T-helper 1 cell treated with Interleukin-12 subunit alpha and Interleukin-12 subunit beta and Interleukin-4 antibody, amounts not matched to agents 30 μg/mL and 1 μg/mL, for 36 hours (primary cell): Measurements from ENCODE around the gene JADE2.
"Not testable (repeated sequence)": the region's sequence is repeated elsewhere in the genome, so short reads cannot be mapped to it uniquely, and the experiment has no call there.

Experiments
- H3K27ac Mint-ChIP-seq: one replicate; pipeline ENCODE4 v1.8.0; 2021; ENCODE audit warnings: mild to moderate bottlenecking, mixed read lengths
- H3K27me3 Mint-ChIP-seq: one replicate; pipeline ENCODE4 v1.8.0; 2021; ENCODE audit warnings: low read depth, mixed read lengths
- H3K36me3 Mint-ChIP-seq: one replicate; pipeline ENCODE4 v1.8.0; 2021; ENCODE audit warnings: low read depth, mixed read lengths
- H3K4me1 Mint-ChIP-seq: one replicate; pipeline ENCODE4 v1.8.0; 2021; ENCODE audit warnings: low read depth, mixed read lengths
- H3K4me3 Mint-ChIP-seq: one replicate; pipeline ENCODE4 v1.8.0; 2021; ENCODE audit warnings: mild to moderate bottlenecking, moderate library complexity, mixed read lengths
- H3K9me3 Mint-ChIP-seq: one replicate; pipeline ENCODE4 v1.8.0; 2021; ENCODE audit warnings: mixed read lengths

The JADE2 gene

DNA sequence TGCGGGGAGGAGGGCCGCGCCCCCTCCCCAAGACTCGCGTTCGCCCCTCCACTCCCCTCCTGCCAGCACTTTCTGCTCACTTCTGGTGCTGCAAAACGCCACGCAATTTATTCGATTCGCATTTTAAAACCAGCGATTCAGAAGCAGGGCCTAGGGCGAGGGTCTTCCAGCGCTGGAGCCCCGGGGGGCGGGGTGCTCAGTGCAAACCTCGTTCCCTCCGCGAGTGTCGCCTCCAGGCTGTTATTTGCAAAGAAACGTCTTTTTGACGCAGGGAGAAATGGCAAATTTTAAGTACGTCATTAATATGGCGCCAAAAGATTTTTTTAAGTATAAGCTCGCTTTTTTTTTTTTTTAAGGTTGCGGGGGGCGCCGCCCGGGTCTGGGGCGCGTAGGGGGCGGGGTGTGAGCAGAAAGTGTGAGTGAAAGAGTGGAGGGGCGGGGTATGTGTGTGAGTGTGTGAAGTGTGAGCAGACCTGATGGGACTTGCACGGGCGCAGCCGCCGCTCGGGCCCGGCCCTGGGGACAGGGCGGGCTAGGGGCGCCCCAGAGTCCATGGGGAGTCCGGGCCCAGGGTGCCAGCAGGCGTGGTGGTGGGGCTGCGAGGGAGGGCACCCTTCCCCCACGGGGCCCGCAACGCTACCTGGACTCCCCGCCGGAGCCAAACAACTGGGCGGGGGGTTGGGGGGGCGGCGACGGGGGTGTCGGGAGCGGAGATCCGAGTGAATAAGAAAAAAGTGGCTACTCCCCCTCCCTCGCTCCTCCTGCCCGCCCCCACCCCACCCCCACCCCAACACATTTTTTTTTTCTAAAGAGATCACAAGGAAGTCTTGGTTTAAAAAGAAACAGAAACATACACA, at the start of gene JADE2:
TSS of gene JADE2 (plus strand) at position 845 of the 857 bp plus-strand sequence. CDS start 10,188 bp downstream, outside the sequence.
- Mint-ChIP-seq H3K4me3 (peak within 1 kb of the TSS; percentile 94), H3K27ac (peak within 1 kb of the TSS; percentile 95), H3K4me1 (peaks cover 17% of the 10 kb centered on the region), H3K9me3 (no peaks in the 10 kb centered on the region), H3K36me3 (peaks cover 4% of the 10 kb centered on the region), H3K27me3 (peaks cover 23% of the 10 kb centered on the region)

DNA sequence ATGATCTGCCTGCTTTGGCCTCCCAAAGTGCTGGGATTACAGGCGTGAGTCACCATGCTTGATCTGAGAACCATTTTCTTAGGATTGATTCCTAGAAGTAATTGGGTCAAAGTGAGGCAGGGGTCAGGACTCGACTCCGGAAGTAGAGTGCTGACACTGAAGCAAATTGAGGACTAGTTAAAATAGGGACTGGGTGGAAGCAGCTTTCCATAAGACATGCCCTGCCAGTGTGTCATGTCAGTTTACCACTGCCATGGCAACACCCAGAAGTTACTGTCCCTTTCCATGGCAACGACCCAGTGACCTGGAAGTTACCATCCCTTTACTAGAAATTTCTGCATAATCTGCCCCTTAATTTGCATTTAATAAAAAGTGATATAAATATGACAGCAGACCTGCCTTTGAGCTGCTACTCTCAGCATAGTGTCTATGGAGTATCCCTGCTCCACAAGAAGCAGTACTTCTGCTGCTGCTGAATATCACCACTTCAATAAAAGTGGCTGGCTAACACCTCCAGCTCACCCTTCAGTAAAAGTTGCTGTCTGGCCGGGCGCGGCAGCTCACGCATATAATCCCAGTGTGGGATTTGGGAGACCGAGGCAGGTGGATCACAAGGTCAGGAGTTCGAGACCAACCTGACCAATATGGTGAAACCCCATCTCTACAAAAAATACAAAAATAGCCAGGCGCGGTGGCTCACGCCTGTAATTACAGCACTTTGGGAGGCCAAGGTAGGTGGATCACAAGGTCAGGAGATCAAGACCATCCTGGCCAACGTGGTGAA, 47.8 kb upstream of the JADE2 start:
- Mint-ChIP-seq H3K4me3 (no peak overlapping the region), H3K4me1 (no peaks in the 10 kb centered on the region), H3K27me3 (peaks cover 10% of the 10 kb centered on the region), H3K36me3 (peaks cover 2% of the 10 kb centered on the region), H3K9me3 (peaks cover 5% of the 10 kb centered on the region), H3K27ac (no peak overlapping the region)

DNA sequence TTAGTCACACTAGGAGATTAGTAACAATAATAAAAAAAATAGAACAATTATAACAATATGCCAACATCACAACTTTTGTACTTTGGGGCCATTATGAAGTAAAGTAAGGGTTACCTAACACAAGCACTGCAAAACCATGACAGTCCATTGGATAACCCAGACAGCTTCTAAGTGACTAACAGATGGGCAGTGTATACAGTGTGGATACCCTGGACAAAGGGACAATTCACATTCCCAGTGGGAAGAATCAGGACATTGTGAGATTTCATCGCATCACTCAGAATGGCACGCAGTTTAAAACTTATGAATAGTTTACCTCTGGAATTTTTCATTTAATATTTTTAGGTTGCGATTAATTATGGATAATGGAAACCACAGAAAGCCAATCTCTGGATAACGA, 45.6 kb upstream of the JADE2 start:
- H3K36me3 Mint-ChIP-seq: no peaks in the 10 kb centered on the region
- peaks cover 7% of the 10 kb centered on the region for H3K27me3 Mint-ChIP-seq
- no peaks in the 10 kb centered on the region for H3K9me3 Mint-ChIP-seq
- H3K4me3 Mint-ChIP-seq: no peak overlapping the region
- H3K27ac Mint-ChIP-seq: no peak overlapping the region
- H3K4me1 Mint-ChIP-seq: no peaks in the 10 kb centered on the region

DNA sequence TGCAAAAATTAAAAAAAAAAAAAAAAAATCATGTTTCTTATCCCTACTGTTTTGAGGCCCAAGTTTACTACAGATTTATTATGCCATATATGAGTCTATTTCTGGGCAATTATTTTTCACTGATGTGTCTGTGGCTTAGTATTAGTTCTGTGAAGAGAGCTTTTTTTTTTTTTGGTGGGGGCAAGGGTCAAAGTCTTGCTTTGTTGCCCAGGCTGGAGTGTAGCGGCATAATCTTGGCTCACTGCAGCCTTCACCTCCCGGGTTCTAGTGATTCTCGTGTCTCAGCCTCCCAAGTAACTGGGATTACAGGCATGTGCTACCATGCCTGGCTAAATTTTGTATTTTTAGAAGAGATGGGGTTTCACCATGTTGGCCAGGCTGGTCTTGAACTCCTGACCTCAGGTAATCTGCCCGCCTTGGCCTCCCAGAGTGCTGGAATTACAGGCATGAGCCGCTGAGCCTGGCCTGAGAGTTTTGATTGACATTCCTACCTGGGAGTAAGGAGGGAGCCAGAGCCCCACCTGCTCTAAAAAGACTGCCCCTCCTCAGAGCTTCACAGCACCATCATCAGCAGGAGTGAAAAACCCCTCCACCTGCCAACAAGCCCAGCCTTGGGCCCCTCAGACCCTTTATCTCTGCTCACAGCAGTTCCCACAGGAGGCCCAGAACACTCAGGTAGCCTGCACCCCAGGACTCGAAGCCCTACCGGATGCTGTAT, 36.1 kb upstream of the JADE2 start:
- Mint-ChIP-seq H3K36me3 (no peaks in the 10 kb centered on the region), H3K27ac (no peak overlapping the region), H3K4me3 (no peak overlapping the region), H3K4me1 (peaks cover 10% of the 10 kb centered on the region), H3K27me3 (no peaks in the 10 kb centered on the region), H3K9me3 (no peaks in the 10 kb centered on the region)

DNA sequence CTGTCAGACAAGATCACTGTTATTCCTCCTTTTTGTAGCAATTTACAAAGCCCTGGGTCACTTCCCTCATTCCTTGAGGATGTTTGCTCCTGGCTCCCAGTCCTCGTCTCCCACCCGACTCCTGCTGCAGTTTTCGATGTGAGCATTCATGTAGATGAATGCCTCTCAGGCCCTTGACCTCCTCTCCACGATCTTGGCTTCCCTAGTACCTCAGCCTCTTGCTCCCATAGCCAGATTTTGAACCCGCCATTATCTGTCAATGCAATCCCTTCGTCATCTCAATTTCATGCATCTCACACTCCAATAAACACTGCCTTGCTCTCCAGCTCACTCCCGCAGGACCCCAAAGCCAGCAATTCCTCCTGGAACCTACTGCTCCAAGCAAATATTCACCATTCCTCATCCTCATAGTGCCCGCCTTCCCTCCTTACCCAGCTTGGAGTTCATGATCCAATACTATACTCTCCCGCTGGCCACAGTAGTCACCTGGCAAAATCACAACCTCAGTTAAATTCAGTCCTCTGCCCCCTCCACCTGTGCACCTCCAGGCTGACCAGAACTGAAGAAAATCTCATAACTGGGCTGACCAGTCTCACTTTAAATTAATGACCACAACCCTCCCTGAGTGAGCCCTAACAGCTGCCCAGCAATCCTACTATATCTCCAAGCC, 35.1 kb upstream of the JADE2 start:
- Mint-ChIP-seq H3K4me3 (no peak overlapping the region), H3K4me1 (peaks cover 14% of the 10 kb centered on the region), H3K27me3 (no peaks in the 10 kb centered on the region), H3K27ac (no peak overlapping the region), H3K36me3 (no peaks in the 10 kb centered on the region), H3K9me3 (no peaks in the 10 kb centered on the region)

DNA sequence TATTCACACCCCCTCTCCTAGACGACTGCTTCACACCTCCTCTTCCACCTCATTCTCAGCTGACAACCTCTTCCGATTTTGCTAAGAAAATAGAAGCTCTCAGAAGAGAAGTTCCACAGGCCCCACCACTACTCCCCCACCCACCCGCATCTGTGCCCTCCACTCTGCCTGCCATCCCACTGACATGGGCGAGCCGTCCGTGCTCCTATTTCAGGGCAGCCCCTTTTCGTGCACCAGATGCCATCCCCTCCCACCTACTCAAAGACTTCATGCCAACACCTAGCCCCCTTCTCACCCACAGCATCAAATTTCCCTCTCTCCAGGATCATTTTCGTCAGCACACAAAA, 34.6 kb upstream of the JADE2 start:
- Mint-ChIP-seq H3K4me3 (no peak overlapping the region), H3K9me3 (no peaks in the 10 kb centered on the region), H3K36me3 (no peaks in the 10 kb centered on the region), H3K27ac (no peak overlapping the region), H3K27me3 (no peaks in the 10 kb centered on the region), H3K4me1 (peaks cover 14% of the 10 kb centered on the region)

DNA sequence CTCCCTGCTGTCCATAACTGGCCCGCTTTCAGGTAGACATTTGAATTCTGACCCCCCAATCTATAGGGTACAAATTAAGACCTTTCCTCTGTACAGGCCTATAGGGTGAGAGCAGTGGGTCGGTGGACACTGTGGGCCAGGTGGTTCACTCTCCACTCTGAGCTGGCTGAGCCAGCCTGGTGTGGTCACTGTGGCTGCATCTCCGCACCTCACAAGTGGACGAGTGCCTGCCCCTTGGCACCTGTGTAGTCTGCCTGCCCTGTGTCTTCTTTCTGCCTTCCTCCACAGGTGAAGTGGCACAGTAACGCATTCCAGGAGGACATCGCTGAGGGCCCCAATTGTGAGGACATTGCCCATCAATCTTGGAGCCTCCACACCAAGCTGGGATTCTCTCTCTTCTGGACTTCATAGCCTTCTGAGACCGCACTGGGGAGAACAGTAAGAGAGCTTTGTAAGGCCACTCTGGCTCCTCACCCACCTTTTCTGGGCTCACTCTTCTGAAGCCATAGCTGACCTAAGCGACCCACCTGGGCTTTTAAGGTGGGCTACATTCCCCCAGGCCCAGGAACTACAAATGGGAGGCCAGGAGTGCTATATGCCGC, 33.5 kb upstream of the JADE2 start:
- Mint-ChIP-seq H3K4me3 (no peak overlapping the region), H3K27ac (no peak overlapping the region), H3K36me3 (no peaks in the 10 kb centered on the region)

DNA sequence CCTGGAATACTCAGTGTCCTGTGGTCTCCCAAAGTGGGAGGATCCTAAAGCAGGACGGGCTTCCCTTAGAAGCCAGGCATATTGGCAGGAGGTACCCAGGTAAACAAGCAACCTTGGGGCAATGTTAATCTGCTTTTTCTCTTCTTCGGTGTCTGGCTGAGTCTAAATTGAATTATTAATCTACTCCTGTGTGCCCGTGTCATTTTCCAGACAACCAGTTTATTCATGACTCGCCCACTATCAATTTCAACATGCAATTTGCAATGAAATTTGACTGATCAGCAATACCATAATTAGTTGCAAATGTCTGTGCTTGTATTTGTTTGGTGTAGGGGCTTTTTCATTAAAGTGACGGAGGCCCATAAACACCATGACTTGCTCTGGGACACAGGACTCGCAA, 32.9 kb upstream of the JADE2 start:
- Mint-ChIP-seq H3K27me3 (no peaks in the 10 kb centered on the region), H3K36me3 (no peaks in the 10 kb centered on the region), H3K4me3 (no peak overlapping the region), H3K4me1 (peaks cover 14% of the 10 kb centered on the region), H3K9me3 (no peaks in the 10 kb centered on the region), H3K27ac (no peak overlapping the region)

More for the DNA sequence above, 33.5 kb upstream of the JADE2 start:
- Mint-ChIP-seq H3K27me3 (no peaks in the 10 kb centered on the region), H3K4me1 (peaks cover 14% of the 10 kb centered on the region), H3K9me3 (no peaks in the 10 kb centered on the region)

DNA sequence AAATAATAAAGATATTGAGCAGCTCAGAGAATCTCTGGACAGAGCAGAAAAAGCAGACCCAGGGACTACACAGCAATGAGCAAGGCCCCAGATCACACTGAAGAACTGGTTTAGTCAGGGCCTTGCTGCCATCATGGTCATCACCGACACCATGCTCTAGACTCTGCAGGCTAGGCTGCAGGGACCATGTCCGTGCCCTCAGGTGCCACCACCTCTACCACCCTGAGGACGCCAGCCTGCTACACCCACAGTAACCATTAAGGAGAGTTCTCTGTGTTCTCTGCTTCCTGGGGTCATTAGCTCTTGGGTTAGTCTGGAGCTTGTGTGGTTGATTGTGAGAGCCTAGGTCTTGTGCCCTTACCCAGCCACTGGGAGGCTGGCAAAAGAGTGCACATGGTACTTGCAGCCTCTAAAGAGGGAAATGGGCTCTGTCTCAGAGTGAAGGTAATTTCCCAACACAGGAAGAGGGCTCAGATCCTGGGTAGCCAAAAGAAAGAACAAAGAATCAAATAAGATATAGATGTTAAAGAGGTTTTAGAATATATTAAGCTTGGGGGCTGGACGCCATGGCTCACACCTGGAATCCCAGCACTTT, 31.9 kb upstream of the JADE2 start:
- Mint-ChIP-seq H3K4me3 (no peak overlapping the region), H3K4me1 (peaks cover 14% of the 10 kb centered on the region), H3K9me3 (no peaks in the 10 kb centered on the region), H3K27ac (peak overlapping the region; percentile 31), H3K27me3 (no peaks in the 10 kb centered on the region), H3K36me3 (no peaks in the 10 kb centered on the region)

DNA sequence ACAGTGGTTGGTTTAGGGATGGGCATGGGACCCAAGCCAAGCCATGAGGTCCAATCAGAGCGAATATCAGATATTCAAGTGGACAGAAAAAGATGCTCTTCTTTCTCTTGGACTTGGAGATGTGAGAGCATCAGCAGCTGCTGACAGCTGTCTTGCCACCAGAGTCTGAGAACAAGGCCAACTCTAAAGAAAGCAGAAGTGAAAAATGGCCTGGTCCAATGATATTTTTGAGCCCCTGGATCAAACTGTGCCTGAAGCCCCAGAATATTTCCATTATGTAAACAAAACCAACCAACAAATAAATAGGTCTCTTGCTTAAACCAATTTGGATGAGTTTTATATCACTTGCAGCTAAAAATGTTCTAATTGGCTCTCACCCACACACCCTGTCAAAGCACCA, 30.7 kb upstream of the JADE2 start:
- no peaks in the 10 kb centered on the region for H3K9me3 Mint-ChIP-seq
- no peaks in the 10 kb centered on the region for H3K27me3 Mint-ChIP-seq
- H3K4me3 Mint-ChIP-seq: no peak overlapping the region
- no peak overlapping the region for H3K27ac Mint-ChIP-seq
- no peaks in the 10 kb centered on the region for H3K36me3 Mint-ChIP-seq
- peaks cover 14% of the 10 kb centered on the region for H3K4me1 Mint-ChIP-seq

DNA sequence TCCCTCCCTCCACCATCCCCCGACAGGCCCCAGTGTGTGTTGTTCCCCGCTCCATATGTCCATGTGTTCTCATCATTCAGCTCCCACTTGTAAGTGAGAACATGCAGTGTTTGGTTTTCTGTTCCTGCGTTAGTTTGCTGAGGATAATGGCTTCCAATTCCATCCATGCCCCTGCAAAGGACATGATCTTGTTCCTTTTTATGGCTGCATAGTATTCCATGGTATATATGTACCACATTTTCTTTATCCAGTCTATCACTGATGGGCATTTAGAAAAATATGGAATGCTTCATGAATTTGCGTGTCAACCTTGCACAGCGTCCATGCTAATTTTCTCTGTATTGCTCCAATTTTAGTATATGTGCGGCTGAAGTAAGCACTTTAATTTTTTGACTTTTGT, 25.6 kb upstream of the JADE2 start:
- H3K4me1 Mint-ChIP-seq: peaks cover 22% of the 10 kb centered on the region
- not testable (repeated sequence) for H3K4me3 Mint-ChIP-seq, H3K36me3 Mint-ChIP-seq, H3K27ac Mint-ChIP-seq, H3K9me3 Mint-ChIP-seq, H3K27me3 Mint-ChIP-seq

DNA sequence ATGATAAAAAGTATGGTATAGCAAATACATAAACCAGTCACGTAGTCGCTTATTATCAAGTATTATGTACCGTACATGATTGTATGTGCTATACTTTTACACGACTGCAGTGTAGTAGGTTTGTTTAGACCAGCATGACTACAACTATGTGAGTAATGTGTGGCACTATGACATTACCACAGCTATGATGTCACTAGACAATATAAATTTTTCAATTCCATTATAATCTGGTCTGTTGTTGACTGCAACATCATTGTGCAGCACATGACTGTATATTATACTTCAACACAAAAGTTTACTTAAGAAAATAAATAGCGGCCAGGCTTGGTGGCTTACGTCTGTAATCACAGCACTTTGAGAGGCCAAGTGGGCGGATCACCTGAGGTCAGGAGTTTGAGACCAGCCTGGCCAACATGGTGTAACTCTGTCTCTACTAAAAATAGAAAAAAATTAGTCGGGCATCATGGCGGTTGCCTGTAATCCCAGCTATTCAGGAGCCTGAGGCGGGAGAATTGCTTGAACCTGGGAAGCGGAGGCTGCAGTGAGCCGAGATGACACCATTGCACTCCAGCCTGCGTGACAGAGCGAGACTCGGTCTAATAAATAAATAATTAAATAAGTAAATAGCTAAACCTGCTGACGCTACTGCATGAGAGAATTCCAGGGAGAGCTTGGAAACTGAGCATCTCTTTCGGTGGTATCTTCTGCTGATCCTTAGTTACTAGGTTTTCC, 24.6 kb upstream of the JADE2 start:
- H3K4me3 Mint-ChIP-seq: no peak overlapping the region
- no peaks in the 10 kb centered on the region for H3K36me3 Mint-ChIP-seq
- no peaks in the 10 kb centered on the region for H3K27me3 Mint-ChIP-seq
- peaks cover 25% of the 10 kb centered on the region for H3K4me1 Mint-ChIP-seq
- H3K9me3 Mint-ChIP-seq: no peaks in the 10 kb centered on the region
- H3K27ac Mint-ChIP-seq: no peak overlapping the region

DNA sequence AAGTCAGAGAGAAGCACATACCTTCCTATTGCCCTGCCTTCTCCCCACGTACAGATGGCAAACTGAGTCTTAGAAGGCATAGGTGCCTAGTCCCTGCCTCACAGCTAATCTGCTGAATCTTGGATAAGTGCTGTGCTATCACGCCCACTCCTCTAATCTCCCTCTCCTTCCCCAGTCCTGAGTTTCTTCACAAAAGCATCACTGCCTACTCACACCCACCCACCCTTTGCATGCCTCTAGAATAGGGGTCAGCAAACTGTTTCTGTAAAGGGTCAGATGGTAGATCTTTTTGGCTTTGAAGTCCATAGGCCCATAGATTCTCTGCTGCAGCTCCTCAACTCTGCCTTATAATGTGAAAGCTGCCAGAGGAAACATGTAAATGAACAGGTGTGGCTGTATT, 23.2 kb upstream of the JADE2 start:
- peak overlapping the region; percentile 78 for H3K27ac Mint-ChIP-seq
- no peaks in the 10 kb centered on the region for H3K27me3 Mint-ChIP-seq
- H3K36me3 Mint-ChIP-seq: no peaks in the 10 kb centered on the region
- no peaks in the 10 kb centered on the region for H3K9me3 Mint-ChIP-seq
- H3K4me3 Mint-ChIP-seq: no peak overlapping the region
- peaks cover 28% of the 10 kb centered on the region for H3K4me1 Mint-ChIP-seq
